Right cardiac atrium (tissue), 5 donors: ENCODE results near the gene ELP4. TPM values are rescaled to one million over a fixed set of nuclear protein-coding genes. Genes with fewer than 3 reads are reported as not detected.
"Not testable (repeated sequence)": the region's sequence is repeated elsewhere in the genome, so short reads cannot be mapped to it uniquely, and the experiment has no call there.

Experiments
- ATAC-seq, 2 donors: fragments of 200-7000 bp; cut with Tn5 transposase; one replicate each; pipeline versions ENCODE4 v1.8.0 to v1.9.1; 2020; ENCODE audit warnings: moderate library complexity in 2 of 2, mild to moderate bottlenecking in 1 of 2
- DNase-seq, 3 donors: peaks; one replicate each; pipeline ENCODE4 v3.0.0-alpha.2; 2020
- H3K27ac ChIP-seq: one replicate; pipeline ENCODE4 v1.5.1; 2013; ENCODE audit warnings: mild to moderate bottlenecking, low read length, control low read depth, moderate library complexity
- H3K27me3 ChIP-seq: one replicate; pipeline ENCODE4 v1.6.1; 2013; ENCODE audit not compliant: control insufficient read depth, insufficient read depth
- H3K4me1 ChIP-seq: one replicate; pipeline ENCODE4 v1.6.1; 2013; ENCODE audit warnings: low read length; ENCODE audit not compliant: control insufficient read depth, insufficient read depth
- H3K4me3 ChIP-seq: one replicate; pipeline ENCODE4 v1.5.1; 2013; ENCODE audit warnings: low read length, control low read depth
- H3K9me3 ChIP-seq: one replicate; pipeline ENCODE4 v1.6.1; 2013; ENCODE audit warnings: low read length; ENCODE audit not compliant: control insufficient read depth
- WGBS: extraction: QIAGEN DNeasy Blood & Tissue Kit; methylation state at CpG from one replicate; pipeline ENCODE4 v1.1.7; 2013; 5-methylcytosine and 5-hydroxymethylcytosine counted together
- intact Hi-C, 4 donors: fragments of 100-400 bp; cut with DNase I; formaldehyde crosslinking; loops; one replicate each; pipeline versions ENCODE4 v1.11.0 to v1.14.0; 2022 to 2023
- polyA plus RNA-seq: library from polyadenylated mRNA; stranded (reverse); fragments of 200-250 nt; gene quantifications from one replicate; pipeline ENCODE4 v1.2.3, GENCODE V29; 2013
- total RNA-seq, 4 donors: library from RNA; stranded (reverse); fragmentation: NEBNext Ultra II Directional; extraction: Animal tissue kit (Norgen Biotek cat#: 25700); gene quantifications; one replicate each; pipeline ENCODE4 v1.2.1, GENCODE V29; 2021
- donor health status: healthy with polysubstance abuse.
- donor health status: DM: no; HTN: yes; CAD: no.
- donor health status: DM: no; HTN: no; CAD: no.
- donor health status: DM: no; HTN: yes; CAD: no; lungs with severe emphysema.
- donor health status: DM: yes; HTN: yes; CAD: no.

The ELP4 gene
- total and polyA plus RNA-seq, 5 donors: 13.2 to 17.9 (median 15.1) TPM

GRCh38 chr11:31673108-31673507 is 163.5 kb downstream of the ELP4 start:
- intact Hi-C loops, H3K27ac ChIP-seq, ATAC-seq, H3K4me3 ChIP-seq, H3K9me3 ChIP-seq, H3K4me1 ChIP-seq, DNase-seq, H3K27me3 ChIP-seq: not testable (repeated sequence)
- 98% methylated on average over 3 of the region's 3 CpGs for WGBS

GRCh38 chr11:31676280-31676982 is 166.9 kb downstream of the ELP4 start:
- no peaks in the 10 kb centered on the region for H3K4me1 ChIP-seq
- DNase-seq (no peak), ATAC-seq (no peak)
- H3K27me3 ChIP-seq: no peaks in the 10 kb centered on the region
- intact Hi-C loops: no loop called here
- H3K27ac ChIP-seq: no peak overlapping the region
- WGBS: 76% methylated on average over 1 of the region's 1 CpG
- H3K9me3 ChIP-seq: no peaks in the 10 kb centered on the region
- no peak overlapping the region for H3K4me3 ChIP-seq

- Histone ChIP-seq H3K4me3 (no peak overlapping the region), H3K27ac (no peak overlapping the region), H3K4me1 (no peaks in the 10 kb centered on the region), H3K9me3 (no peaks in the 10 kb centered on the region), H3K27me3 (no peaks in the 10 kb centered on the region)
- ATAC-seq (no peak), DNase-seq (no peak)
- 97% methylated on average over 3 of the region's 3 CpGs for WGBS
- intact Hi-C loops: no loop called here
These were observed 171.2 kb downstream of the ELP4 start for GRCh38 chr11:31680770-31681169.

- no peaks in the 10 kb centered on the region for H3K9me3 ChIP-seq
- WGBS: 98% methylated on average over 1 of the region's 1 CpG
- no peak overlapping the region for H3K4me3 ChIP-seq
- intact Hi-C loops: no loop called here
- H3K4me1 ChIP-seq: no peaks in the 10 kb centered on the region
- ATAC-seq (no peak), DNase-seq (no peak)
- no peak overlapping the region for H3K27ac ChIP-seq
- H3K27me3 ChIP-seq: no peaks in the 10 kb centered on the region
These were observed 177.7 kb downstream of the ELP4 start for GRCh38 chr11:31687256-31687655.

GRCh38 chr11:31687861-31688260 is 178.3 kb downstream of the ELP4 start:
- Histone ChIP-seq H3K4me3 (no peak overlapping the region), H3K4me1 (no peaks in the 10 kb centered on the region), H3K9me3 (no peaks in the 10 kb centered on the region), H3K27ac (no peak overlapping the region), H3K27me3 (no peaks in the 10 kb centered on the region)
- no peak for ATAC-seq
- WGBS: 85% methylated on average over 4 of the region's 4 CpGs
- intact Hi-C loops: no loop called here
- no peak for DNase-seq

GRCh38 chr11:31689559-31689958 is 180.0 kb downstream of the ELP4 start:
- no peak for DNase-seq
- Histone ChIP-seq H3K4me1 (no peaks in the 10 kb centered on the region), H3K27me3 (no peaks in the 10 kb centered on the region), H3K27ac (no peak overlapping the region), H3K4me3 (no peak overlapping the region), H3K9me3 (no peaks in the 10 kb centered on the region)
- ATAC-seq: no peak
- intact Hi-C loops: no loop called here

- no peaks in the 10 kb centered on the region for H3K9me3 ChIP-seq
- intact Hi-C loops: no loop called here
- H3K4me1 ChIP-seq: no peaks in the 10 kb centered on the region
- ATAC-seq (no peak), DNase-seq (no peak)
- no peak overlapping the region for H3K4me3 ChIP-seq
- H3K27ac ChIP-seq: no peak overlapping the region
- H3K27me3 ChIP-seq: no peaks in the 10 kb centered on the region
- WGBS: 85% methylated on average over 2 of the region's 2 CpGs
These were observed 180.5 kb downstream of the ELP4 start for GRCh38 chr11:31690041-31690440.

GRCh38 chr11:31690516-31690915 is 180.9 kb downstream of the ELP4 start:
- no peak for ATAC-seq
- no peak for DNase-seq
- WGBS: 63% methylated on average over 2 of the region's 2 CpGs
- H3K27ac ChIP-seq: no peak overlapping the region
- no peaks in the 10 kb centered on the region for H3K4me1 ChIP-seq
- no peaks in the 10 kb centered on the region for H3K9me3 ChIP-seq
- intact Hi-C loops: no loop called here
- H3K4me3 ChIP-seq: no peak overlapping the region
- H3K27me3 ChIP-seq: no peaks in the 10 kb centered on the region

GRCh38 chr11:31692466-31692865 is 182.9 kb downstream of the ELP4 start:
- 84% methylated on average over 2 of the region's 2 CpGs for WGBS
- Histone ChIP-seq H3K9me3 (no peaks in the 10 kb centered on the region), H3K27ac (no peak overlapping the region), H3K27me3 (no peaks in the 10 kb centered on the region), H3K4me1 (no peaks in the 10 kb centered on the region), H3K4me3 (no peak overlapping the region)
- DNase-seq (no peak), ATAC-seq (no peak)
- intact Hi-C loops: no loop called here

GRCh38 chr11:31697049-31697448 is 187.5 kb downstream of the ELP4 start:
- 39% methylated on average over 1 of the region's 1 CpG for WGBS
- ATAC-seq, H3K27me3 ChIP-seq, H3K4me3 ChIP-seq, intact Hi-C loops, H3K9me3 ChIP-seq, H3K4me1 ChIP-seq, DNase-seq, H3K27ac ChIP-seq: not testable (repeated sequence)

- 98% methylated on average over 1 of the region's 1 CpG for WGBS
- intact Hi-C loops: no loop called here
These were observed 189.5 kb downstream of the ELP4 start for GRCh38 chr11:31699066-31699465.

GRCh38 chr11:31702966-31703365 is 193.4 kb downstream of the ELP4 start:
- DNase-seq: no peak
- Histone ChIP-seq H3K4me1 (no peaks in the 10 kb centered on the region), H3K9me3 (no peaks in the 10 kb centered on the region), H3K27ac (no peak overlapping the region), H3K4me3 (no peak overlapping the region), H3K27me3 (no peaks in the 10 kb centered on the region)
- 67% methylated on average over 1 of the region's 1 CpG for WGBS
- no peak for ATAC-seq
- intact Hi-C loops: loop anchor here in 1 of 4 donors (10.0 kb wide), 1 partner anchor 58 kb away; no protein-coding TSS in a partner anchor

More at GRCh38 chr11:31699066-31699465, 189.5 kb downstream of the ELP4 start:
- H3K27ac ChIP-seq: no peak overlapping the region
- ATAC-seq: no peak
- H3K27me3 ChIP-seq: no peaks in the 10 kb centered on the region
- H3K4me3 ChIP-seq: no peak overlapping the region
- H3K9me3 ChIP-seq: no peaks in the 10 kb centered on the region
- no peaks in the 10 kb centered on the region for H3K4me1 ChIP-seq
- no peak for DNase-seq
